Fibroblast of skin of right biceps (primary cell): ENCODE data around the gene TRAPPC3L.

Experiments used
- DNase-seq: peaks from one replicate; pipeline ENCODE4 v3.0.0-alpha.2; 2013

TRAPPC3L gene

GRCh38 chr6:116556814-116557415 is 11.4 kb upstream of the TRAPPC3L start:
- DNase-seq = no peak

- DNase-seq = peak; percentile 92
Measured at GRCh38 chr6:116556065-116556464, 10.6 kb upstream of the TRAPPC3L start.

- no peak for DNase-seq
Measured at GRCh38 chr6:116553451-116553850, 8.0 kb upstream of the TRAPPC3L start, which contains the start of gene CALHM4. TSS of gene CALHM4 (plus strand) at chr6:116553751. CDS start at chr6:116553794, 43 bp downstream.

- no peak for DNase-seq
Measured at GRCh38 chr6:116550796-116551195, 5.3 kb upstream of the TRAPPC3L start.

- no peak for DNase-seq
Measured at GRCh38 chr6:116547358-116547757, 1.9 kb upstream of the TRAPPC3L start.

- DNase-seq = no peak
Measured at GRCh38 chr6:116543149-116543548, 2.3 kb downstream of the TRAPPC3L start.

- DNase-seq = no peak
Measured at GRCh38 chr6:116542426-116542825, 3.1 kb downstream of the TRAPPC3L start.

GRCh38 chr6:116536216-116536621 is 9.3 kb downstream of the TRAPPC3L start:
- peak; percentile 72 for DNase-seq

GRCh38 chr6:116535109-116535508 is 10.4 kb downstream of the TRAPPC3L start:
- no peak for DNase-seq

- no peak for DNase-seq
Measured at GRCh38 chr6:116533233-116533957, 12.1 kb downstream of the TRAPPC3L start.

- peak; percentile 64 for DNase-seq
Measured at GRCh38 chr6:116531675-116532570, 13.6 kb downstream of the TRAPPC3L start.

- DNase-seq = peak; percentile 31
Measured at GRCh38 chr6:116530436-116530835, 15.0 kb downstream of the TRAPPC3L start.

GRCh38 chr6:116529466-116530290 is 15.8 kb downstream of the TRAPPC3L start:
- DNase-seq = no peak

- DNase-seq = peak; percentile 51
Measured at GRCh38 chr6:116528780-116529179, 16.7 kb downstream of the TRAPPC3L start.

GRCh38 chr6:116528133-116528532 is 17.4 kb downstream of the TRAPPC3L start:
- no peak for DNase-seq

- no peak for DNase-seq
Measured at GRCh38 chr6:116524236-116524635, 21.2 kb downstream of the TRAPPC3L start.

GRCh38 chr6:116522896-116523295 is 22.6 kb downstream of the TRAPPC3L start:
- no peak for DNase-seq

GRCh38 chr6:116518621-116519368 is 26.7 kb downstream of the TRAPPC3L start:
- no peak for DNase-seq

- no peak for DNase-seq
Measured at GRCh38 chr6:116515141-116515540, 30.3 kb downstream of the TRAPPC3L start.

GRCh38 chr6:116514111-116514510 is 31.4 kb downstream of the TRAPPC3L start:
- DNase-seq = no peak

GRCh38 chr6:116513224-116513875 is 32.1 kb downstream of the TRAPPC3L start:
- DNase-seq = no peak
